Gastrocnemius medialis (tissue), 4 donors: ENCODE data around the gene IRF2BP2. TPM values are rescaled to one million over a fixed set of nuclear protein-coding genes. Genes with fewer than 3 reads are reported as not detected.

Experiments
- ATAC-seq, 2 donors: fragments of 150-250 bp; one replicate each; pipeline ENCODE4 v1.9.1; 2016
- DNase-seq, 2 donors: peaks; one replicate each; pipeline ENCODE4 v3.0.0-alpha.2; 2019
- H3K27ac ChIP-seq, 4 donors: fragments of 200-600 bp; sonication (generic); 1 replicate in 1 of 4; 2 replicates in 3 of 4; pipeline ENCODE4 v1.5.1; 2016 to 2018; ENCODE audit warnings: mild to moderate bottlenecking in 2 of 4, moderate library complexity in 1 of 4
- H3K27me3 ChIP-seq, 3 donors: fragments of 200-600 bp; sonication (generic) in 2 of 3; 1 replicate in 1 of 3; 2 replicates in 2 of 3; pipeline versions ENCODE4 v1.5.1 to v1.6.0; 2016 to 2019; ENCODE audit warnings: mild to moderate bottlenecking in 1 of 3, moderate library complexity in 1 of 3
- H3K36me3 ChIP-seq, 2 donors: fragments of 200-600 bp; sonication (generic) in 1 of 2; one replicate each; pipeline ENCODE4 v1.5.1; 2017 to 2018
- H3K4me1 ChIP-seq, 2 donors: fragments of 200-600 bp; sonication (generic) in 1 of 2; one replicate each; pipeline ENCODE4 v1.5.1; 2016 to 2017; ENCODE audit warnings: mild to moderate bottlenecking in 2 of 2
- H3K4me3 ChIP-seq, 4 donors: fragments of 200-600 bp; sonication (generic) in 3 of 4; 1 replicate in 1 of 4; 2 replicates in 3 of 4; pipeline ENCODE4 v1.5.1; 2016 to 2019; ENCODE audit warnings: mild to moderate bottlenecking in 2 of 4
- H3K9me3 ChIP-seq, 3 donors: fragments of 200-600 bp; sonication (generic) in 2 of 3; 1 replicate in 1 of 3; 2 replicates in 2 of 3; pipeline ENCODE4 v1.5.1; 2016 to 2019
- POLR2A ChIP-seq, 2 donors: fragments of 450-650 bp; IDR thresholded peaks; one replicate each; pipeline ENCODE4 v1.6.1; 2017; ENCODE audit warnings: antibody characterized with exemption in 2 of 2, mild to moderate bottlenecking in 2 of 2, moderate library complexity in 2 of 2
- in situ Hi-C, 4 donors: fragments of 200-750 bp; cut with MboI; loops; one replicate each; pipeline versions ENCODE4 v1.15.0 to v1.8.0; 2017; ENCODE audit warnings: low sequenced_read_pairs in 4 of 4
- intact Hi-C: fragments of 100-400 bp; cut with DNase I; formaldehyde crosslinking; loops from one replicate; pipeline ENCODE4 v1.15.1; 2023; ENCODE audit warnings: low total_unique reads
- total RNA-seq, 4 donors: library from RNA; depleted of rRNA; stranded (reverse); fragments of >200 nt; gene quantifications; one replicate each; pipeline versions ENCODE4 v1.1.0 to v1.2.3, GENCODE V29; 2016
- TF ChIP-seq, protein P1 (sequence below), 5 experiments: fragments of 450-650 bp in 3 of 5; fragments of 200-600 bp in 2 of 5; sonication (generic) in 2 of 5; IDR thresholded peaks in 4 of 5; conservative IDR thresholded peaks in 1 of 5; 1 replicate in 4 of 5; 2 replicates in 1 of 5; pipeline ENCODE4 v1.5.1; 2016 to 2019; ENCODE audit warnings: antibody characterized with exemption in 5 of 5, mild to moderate bottlenecking in 3 of 5, moderate library complexity in 3 of 5

IRF2BP2 gene
- total RNA-seq, 4 donors from 2014 or later: 32.2 to 92.0 (median 52.2) TPM

DNA sequence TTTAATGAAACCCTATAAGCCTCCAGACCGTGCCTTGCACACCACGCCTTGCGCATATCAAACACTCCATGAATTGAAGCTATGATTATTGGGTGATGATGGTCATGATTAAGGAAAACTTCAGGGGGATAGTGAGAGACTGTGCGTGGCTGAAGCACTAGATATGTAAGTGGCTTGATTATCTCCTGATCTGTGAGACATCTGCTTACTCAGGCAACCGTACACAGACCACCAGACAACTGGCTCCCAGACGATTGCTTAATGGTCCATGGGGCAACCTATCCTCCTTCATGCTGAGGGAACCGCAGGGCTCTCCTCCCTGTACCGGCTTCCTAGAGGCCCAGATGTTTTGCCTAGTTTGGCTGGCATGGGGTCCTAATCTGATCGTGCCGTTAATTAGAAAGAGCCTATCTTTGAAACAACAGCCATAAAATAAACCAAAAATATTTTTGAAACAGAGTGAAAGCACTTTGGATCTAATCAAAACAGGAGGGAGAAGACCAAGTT lies 51.6 kb downstream of the IRF2BP2 start:
- Histone ChIP-seq H3K4me1 (peaks cover 11 to 18% of the 10 kb centered on the region in 2 donors), H3K9me3 (no peaks in the 10 kb centered on the region), H3K4me3 (no peak overlapping the region), H3K27me3 (no peaks in the 10 kb centered on the region), H3K36me3 (no peaks in the 10 kb centered on the region), H3K27ac (no peak overlapping the region)
- TF ChIP-seq POLR2A (IDR thresholded peaks at IDR 0.05): no peak
- TF ChIP-seq, protein P1, sequence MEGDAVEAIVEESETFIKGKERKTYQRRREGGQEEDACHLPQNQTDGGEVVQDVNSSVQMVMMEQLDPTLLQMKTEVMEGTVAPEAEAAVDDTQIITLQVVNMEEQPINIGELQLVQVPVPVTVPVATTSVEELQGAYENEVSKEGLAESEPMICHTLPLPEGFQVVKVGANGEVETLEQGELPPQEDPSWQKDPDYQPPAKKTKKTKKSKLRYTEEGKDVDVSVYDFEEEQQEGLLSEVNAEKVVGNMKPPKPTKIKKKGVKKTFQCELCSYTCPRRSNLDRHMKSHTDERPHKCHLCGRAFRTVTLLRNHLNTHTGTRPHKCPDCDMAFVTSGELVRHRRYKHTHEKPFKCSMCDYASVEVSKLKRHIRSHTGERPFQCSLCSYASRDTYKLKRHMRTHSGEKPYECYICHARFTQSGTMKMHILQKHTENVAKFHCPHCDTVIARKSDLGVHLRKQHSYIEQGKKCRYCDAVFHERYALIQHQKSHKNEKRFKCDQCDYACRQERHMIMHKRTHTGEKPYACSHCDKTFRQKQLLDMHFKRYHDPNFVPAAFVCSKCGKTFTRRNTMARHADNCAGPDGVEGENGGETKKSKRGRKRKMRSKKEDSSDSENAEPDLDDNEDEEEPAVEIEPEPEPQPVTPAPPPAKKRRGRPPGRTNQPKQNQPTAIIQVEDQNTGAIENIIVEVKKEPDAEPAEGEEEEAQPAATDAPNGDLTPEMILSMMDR (IDR thresholded peaks at IDR 0.05 in 4 of 5, conservative IDR thresholded peaks at IDR 0.05 in 1 of 5): no peak
- ATAC-seq (no peak), DNase-seq (no peak)
- in situ Hi-C loops: no loop called here
- intact Hi-C loops: no loop called here

DNA sequence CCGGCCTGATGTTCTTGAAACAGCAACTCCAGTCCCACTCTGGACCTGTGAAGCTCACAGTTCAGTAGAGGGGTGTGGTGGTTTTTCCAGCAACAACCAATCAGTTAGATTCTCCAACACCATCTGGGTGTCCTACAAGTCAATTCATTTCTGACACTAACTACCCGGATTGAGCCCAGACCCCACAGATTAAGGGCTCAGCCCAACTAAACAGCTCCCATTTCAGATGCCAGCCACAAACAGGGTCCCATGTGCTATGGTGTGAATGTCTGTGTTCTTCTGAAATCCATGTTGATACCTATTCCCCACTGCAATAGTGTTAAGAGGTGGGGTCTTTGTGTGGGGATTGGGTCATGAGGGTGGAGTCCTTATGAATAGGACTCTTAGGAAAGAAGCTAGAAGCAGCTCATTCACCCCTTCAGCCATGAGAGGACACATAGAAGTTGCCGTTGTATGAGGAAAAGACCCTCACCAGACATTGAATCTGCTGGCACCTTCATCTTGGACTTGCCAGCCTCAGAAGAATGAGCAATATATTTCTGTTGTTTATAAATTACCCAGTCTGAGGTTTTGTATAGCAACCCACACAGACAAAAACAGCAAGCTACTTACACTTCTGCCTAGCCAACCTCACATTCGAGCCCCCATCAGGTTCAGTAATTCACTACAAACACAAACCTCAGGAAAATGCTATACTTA lies 53.6 kb downstream of the IRF2BP2 start:
- Histone ChIP-seq H3K9me3 (no peaks in the 10 kb centered on the region), H3K36me3 (no peaks in the 10 kb centered on the region), H3K27ac (no peak overlapping the region), H3K4me1 (peaks cover 0 to 6% of the 10 kb centered on the region in 2 donors), H3K27me3 (no peaks in the 10 kb centered on the region), H3K4me3 (no peak overlapping the region)
- DNase-seq (no peak), ATAC-seq (no peak)
- TF ChIP-seq, protein P1 (IDR thresholded peaks at IDR 0.05 in 4 of 5, conservative IDR thresholded peaks at IDR 0.05 in 1 of 5): no peak
- TF ChIP-seq POLR2A (IDR thresholded peaks at IDR 0.05): no peak
- in situ Hi-C loops: no loop called here
- intact Hi-C loops: no loop called here

GRCh38 chr1:234555390-234556024 lies 54.5 kb downstream of the IRF2BP2 start:
- no peak for ATAC-seq
- Histone ChIP-seq H3K4me1 (peaks cover 0 to 6% of the 10 kb centered on the region in 2 donors), H3K36me3 (no peaks in the 10 kb centered on the region), H3K27ac (no peak overlapping the region), H3K4me3 (no peak overlapping the region), H3K9me3 (no peaks in the 10 kb centered on the region), H3K27me3 (no peaks in the 10 kb centered on the region)
- TF ChIP-seq, protein P1 (IDR thresholded peaks at IDR 0.05 in 4 of 5, conservative IDR thresholded peaks at IDR 0.05 in 1 of 5): no peak
- no peak for TF ChIP-seq POLR2A (IDR thresholded peaks at IDR 0.05)
- DNase-seq: no peak
- intact Hi-C loops (no loop called here), in situ Hi-C loops (no loop called here)

DNA sequence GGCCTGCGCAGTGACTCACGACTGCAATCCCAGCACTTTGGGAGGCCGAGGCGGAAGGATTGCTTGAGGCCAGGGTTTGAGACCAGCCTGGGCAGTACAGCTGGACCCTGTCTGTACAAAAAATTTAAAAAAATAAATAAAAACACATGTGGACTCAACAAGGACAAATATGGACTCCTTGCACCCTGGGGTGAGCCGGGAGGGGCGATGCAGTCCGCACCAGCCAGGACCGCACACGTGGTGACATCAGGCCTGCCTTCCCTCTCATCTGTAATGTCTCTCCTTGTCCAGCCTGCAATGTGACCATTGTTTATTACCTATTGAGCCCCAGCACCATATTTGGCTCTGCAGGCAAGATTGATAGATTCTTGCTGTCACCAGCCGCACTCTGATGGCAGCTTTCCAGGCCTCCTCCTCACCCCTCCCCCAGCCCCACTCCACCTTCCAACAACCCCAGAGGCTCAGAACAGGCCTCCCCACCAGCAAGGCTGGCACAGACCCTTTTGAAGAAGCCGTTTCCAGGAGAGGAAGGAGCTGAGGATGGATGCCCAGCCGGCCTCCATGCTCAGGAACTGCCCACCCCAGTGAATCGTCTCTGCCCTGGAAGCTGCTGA lies 55.2 kb downstream of the IRF2BP2 start:
- H3K4me1 ChIP-seq: peaks cover 0 to 5% of the 10 kb centered on the region in 2 donors
- ATAC-seq (no peak), DNase-seq (no peak)
- in situ Hi-C loops: no loop called here
- no peaks in the 10 kb centered on the region for H3K36me3 ChIP-seq
- TF ChIP-seq, protein P1 (IDR thresholded peaks at IDR 0.05 in 4 of 5, conservative IDR thresholded peaks at IDR 0.05 in 1 of 5): no peak
- no peak for TF ChIP-seq POLR2A (IDR thresholded peaks at IDR 0.05)
- no peak overlapping the region for H3K27ac ChIP-seq
- intact Hi-C loops: no loop called here
- H3K27me3 ChIP-seq: no peaks in the 10 kb centered on the region
- H3K9me3 ChIP-seq: no peaks in the 10 kb centered on the region
- no peak overlapping the region for H3K4me3 ChIP-seq

Other genes starting within 250 kb of the IRF2BP2 start
- gene COA6, start 236.7 kb downstream of the IRF2BP2 start, total RNA-seq: 100 to 1,000 TPM in 1 of 4 donors, 10 to 100 TPM in 3; 53.7 to 113 (median 58.7) TPM
- 10 to 100 TPM in 1 of 4 donors, 1 to 10 TPM in 3; 5.7 to 11.9 (median 8.2) TPM for gene TARBP1, start 131.0 kb downstream of the IRF2BP2 start, total RNA-seq